ENCODE measurements around the gene PLXNA3.

PLXNA3 gene

DNA sequence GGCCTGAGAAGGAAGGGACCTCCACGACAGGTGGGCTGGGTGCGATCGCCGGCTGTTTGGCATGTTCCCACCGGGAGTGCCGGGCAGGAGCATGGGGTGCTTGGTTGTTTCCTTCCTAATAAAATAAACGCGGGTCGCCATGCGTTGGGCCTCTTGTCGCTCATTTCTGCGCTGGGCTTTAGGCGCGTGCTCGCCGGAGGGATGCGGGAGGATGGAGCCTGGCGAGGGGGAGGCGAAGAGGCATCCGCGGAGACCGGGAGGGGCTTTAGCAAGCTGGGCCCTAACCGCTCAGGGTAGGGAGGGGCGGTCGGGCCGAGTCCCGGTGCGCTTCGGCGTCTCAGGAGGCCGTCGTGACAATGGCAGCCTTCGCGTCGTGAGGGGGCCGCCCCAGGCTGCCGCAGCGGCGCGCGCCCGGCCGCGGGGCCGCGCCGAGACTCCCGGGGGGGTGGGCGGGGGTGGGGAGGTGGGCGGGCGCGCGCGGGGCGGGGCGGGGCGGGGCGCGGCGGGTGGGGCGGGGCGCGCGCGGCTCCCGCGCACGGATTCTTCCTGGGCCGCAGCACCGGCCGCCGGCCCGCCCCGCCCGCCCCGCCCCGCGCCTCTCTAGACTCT, 21.6 kb upstream of the PLXNA3 start:
- DNase-seq: no peak

DNA sequence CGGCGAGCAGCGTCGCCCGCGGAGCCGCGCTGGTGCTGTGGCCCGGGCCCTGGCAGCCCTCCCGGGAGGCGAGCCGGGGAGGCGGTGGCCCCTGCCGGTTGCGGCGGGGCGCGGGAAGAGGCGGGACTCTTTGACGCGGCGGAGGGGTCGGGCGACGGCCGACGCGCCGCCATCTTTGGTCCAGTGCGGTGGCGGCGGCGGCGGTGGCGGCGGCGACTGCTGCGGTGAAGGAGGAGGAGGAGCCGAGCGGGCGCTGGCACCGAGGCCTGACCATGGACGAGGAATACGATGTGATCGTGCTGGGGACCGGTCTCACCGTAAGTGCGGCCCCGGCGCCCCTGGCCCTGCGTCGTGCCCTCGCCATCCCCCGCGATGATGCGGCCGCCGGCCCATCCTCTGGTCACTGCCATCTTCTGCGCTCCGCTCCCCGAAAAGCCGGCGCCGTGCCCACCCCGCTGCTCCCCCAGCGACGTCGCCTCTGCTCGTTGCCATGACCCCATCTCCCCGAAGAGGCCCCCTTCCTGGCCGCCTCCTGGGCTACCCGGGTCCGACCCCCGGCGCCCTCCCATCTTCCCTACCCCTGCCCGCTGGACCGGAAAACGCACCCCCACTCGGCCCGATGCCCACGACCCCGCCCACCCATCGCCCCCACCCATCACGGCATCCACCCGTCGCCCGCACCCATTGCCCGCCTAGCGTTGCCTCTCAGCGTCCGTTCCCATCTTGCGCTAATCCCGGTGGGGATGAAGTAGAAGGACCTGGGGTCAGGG, 20.9 kb upstream of the PLXNA3 start, which contains the start of gene GDI1:
TSS of gene GDI1 (plus strand) at position 172 of the 770 bp plus-strand sequence. CDS start at position 273, 101 bp downstream.
- DNase-seq: no peak

DNA sequence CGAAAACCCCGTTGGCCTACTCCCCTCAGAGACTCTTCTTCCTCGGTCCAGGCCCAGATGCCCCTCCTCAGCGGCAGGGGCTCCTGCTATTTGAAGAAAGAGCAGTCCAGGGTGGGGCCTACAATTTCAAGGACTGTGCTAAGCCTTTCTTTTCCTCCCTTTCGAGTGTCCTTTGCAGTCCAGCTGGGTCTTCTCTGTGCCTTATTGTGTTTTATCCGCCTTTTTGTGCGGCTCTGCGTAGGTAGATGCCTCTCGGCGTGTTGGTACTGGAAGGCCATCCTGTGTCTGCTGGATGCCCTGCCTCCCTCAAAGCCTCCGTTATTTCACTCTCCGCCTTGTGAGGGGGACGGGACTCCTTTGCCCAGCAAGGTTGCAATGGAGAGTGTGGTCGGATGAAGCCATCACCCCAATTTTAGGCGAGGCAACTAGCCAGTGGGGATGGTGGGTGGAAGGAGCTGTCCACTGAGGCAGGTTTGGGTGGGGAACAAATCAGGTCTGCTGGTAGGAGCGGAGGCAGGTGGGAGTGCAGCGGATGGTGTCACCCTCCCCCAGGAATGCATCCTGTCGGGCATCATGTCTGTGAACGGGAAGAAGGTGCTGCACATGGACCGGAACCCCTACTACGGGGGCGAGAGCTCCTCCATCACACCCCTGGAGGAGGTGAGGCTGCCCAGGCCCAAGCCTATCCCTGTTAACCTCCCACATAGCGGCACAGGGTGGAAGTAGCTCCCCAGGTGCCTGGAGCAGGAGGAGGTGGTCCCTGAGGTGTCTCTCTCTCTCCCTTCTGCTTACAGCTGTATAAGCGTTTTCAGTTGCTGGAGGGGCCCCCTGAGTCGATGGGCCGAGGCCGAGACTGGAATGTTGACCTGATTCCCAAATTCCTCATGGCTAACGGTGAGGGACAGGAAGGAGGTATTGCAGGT, 19.8 kb upstream of the PLXNA3 start:
- no peak for DNase-seq

DNA sequence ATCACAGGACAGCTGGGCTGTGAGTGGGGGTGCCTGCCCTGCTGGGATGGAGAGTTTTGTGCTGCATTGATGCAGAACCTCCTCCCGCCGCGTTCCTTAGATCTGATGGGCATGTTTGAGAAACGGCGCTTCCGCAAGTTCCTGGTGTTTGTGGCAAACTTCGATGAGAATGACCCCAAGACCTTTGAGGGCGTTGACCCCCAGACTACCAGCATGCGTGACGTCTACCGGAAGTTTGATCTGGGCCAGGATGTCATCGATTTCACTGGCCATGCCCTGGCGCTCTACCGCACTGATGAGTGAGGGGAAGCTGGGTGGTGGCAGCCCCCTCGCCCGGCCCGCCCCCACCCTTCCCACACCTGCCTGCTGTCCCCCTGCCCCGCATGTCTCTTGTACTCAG, 18.2 kb upstream of the PLXNA3 start:
- no peak for DNase-seq

DNA sequence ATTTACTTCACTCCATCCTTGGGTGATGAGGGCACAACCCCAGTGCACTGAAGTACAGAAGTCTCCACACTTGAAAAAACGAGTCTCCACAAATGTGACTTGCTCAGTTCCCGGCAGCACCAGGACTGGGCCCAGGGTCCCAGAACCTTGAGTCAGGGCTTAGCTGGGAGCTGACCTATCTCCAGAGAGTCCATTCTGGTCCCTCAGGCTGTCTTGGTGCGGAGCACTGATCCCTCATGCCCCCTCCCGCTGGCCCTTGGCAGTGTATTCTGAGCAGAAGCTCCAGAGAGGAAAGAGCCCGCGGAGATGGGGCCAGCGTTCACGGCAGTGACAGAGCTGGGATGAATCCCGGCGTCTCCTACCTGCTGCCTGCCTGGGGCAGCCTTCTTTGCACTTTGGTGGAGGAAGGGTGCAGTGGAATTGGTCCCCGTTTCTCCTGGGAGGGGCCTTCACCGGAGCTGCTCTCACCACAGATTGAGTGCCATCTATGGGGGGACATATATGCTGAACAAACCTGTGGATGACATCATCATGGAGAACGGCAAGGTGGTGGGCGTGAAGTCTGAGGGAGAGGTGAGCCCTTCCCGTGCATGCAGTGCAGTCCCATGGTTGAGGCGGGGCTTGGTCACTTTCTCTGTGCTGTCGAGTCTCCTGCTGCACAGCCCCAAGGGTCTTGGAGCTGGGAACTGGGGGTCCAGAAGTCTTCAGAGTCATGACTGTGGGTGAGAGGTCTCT, 17.3 kb upstream of the PLXNA3 start:
- no peak for DNase-seq

DNA sequence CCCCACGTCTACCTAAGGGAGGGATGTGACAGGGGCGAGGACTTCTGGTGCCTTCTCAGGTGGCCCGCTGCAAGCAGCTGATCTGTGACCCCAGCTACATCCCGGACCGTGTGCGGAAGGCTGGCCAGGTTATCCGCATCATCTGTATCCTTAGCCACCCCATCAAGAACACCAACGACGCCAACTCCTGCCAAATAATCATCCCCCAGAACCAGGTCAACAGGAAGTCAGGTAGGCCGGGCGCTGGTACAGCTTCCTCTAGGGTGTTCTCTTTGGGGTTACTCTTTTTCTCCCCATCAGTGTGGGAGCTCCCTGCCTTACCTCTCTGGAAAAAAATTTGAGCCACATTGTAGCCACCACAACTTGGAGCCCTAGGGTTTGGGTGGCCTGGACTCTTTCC, 16.5 kb upstream of the PLXNA3 start:
- no peak for DNase-seq

DNA sequence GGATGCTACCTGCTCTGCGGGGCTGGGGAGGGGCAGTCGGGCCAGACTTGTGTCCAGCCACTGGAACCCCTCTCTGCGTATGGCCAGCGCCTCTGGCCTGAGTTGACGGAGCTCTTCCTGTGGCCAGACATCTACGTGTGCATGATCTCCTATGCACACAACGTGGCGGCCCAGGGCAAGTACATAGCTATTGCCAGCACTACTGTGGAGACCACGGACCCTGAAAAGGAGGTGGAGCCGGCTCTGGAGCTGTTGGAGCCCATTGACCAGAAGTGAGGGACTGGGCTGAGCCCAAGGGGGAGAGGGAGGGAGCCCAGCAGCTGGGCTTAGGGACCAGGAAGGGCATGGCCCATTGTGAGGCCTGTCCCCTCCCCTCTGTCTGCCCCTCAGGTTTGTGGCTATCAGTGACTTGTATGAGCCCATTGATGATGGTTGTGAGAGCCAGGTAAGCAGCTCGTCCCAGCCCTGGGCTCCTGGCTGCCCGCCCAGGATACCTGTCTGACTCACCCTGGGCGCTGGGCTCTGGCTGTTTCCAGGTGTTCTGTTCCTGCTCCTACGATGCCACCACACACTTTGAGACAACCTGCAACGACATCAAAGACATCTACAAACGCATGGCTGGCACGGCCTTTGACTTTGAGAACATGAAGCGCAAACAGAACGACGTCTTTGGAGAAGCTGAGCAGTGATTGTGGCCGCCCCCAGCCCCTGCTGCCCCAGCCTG, 15.9 kb upstream of the PLXNA3 start:
- no peak for DNase-seq

DNA sequence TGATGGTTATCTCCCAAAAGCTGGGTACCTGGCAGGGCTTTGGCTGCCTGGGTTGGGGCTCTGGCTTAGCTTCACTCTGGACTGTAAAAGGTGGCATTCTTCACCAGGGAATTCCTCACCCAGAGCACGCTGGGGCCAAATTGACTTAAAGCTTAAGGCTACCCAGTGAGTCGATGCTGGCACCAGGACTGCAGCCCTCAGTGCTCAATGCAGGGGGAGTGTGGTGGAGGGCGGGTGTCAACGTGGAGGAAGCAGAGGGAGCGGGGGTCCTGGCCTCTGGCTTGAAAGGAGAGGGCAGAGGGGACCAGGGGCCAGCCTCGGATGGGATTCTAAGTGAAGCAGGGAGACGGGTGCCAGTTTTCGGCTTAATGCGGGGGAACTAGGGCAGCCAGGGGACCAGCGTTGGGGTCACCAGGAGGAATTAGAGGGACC, 14.6 kb upstream of the PLXNA3 start:
- DNase-seq: no peak

DNA sequence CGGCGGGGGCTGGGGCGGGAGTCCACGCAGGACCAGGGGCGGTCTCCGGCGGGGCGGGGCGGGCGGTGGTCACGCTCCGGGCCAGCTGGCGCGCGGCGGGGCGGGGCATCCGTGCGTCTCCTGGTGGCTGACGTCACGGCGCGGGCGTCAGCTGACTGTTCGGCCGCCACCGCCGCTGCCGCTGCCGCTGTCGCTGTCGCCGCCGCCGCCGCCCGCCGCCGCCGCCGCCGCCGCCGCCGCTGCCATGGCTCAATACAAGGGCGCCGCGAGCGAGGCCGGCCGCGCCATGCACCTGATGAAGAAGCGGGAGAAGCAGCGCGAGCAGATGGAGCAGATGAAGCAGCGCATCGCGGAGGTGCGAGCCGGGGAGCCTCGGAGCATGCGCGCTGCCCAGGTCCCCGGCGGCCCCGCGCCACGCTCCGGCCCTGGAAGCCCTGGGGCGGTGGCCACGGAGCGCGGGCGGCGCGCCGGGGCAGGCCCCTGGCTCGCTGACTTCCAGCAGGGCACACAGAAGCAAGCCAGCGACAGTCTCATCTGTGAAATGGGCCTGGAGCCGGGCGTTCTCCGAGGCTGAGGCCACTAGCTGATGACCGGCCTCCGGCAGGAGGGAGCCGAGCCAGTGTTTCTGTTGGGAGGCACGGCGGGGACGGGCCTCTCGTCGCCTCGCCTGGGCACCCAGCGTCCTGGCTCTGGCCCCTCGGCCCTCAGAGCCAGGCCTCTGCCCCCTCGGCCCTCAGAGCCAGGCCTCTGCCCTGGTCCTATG, 13.9 kb upstream of the PLXNA3 start, which contains the start of gene FAM50A:
TSS of gene FAM50A (plus strand) at position 150 of the 763 bp plus-strand sequence. CDS start at position 245, 95 bp downstream.
- DNase-seq: no peak

DNA sequence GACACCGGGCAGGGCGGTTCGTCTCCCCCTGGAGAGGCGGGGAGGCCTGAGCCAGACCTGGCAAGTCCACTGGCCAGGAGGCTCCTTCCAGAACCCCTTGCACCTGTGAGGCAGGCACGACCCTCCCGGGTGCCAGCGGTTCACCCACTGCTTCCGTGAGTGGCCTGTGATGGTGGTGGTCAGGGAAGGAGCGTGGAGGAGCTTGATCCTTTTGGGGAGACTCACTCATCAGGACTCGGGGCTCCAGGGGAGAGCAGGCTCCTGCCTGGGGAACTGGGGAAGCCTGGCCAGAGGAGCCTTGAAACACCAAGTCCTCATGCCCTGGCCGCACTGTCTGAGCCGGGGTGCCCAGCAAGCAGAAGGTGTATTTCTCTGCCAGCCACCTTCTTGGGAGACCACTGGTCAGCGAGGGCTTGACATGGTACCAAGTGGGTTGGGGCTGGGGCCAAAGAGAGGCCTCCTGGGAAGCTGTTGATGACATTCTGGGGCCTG, 13.3 kb upstream of the PLXNA3 start:
- no peak for DNase-seq

DNA sequence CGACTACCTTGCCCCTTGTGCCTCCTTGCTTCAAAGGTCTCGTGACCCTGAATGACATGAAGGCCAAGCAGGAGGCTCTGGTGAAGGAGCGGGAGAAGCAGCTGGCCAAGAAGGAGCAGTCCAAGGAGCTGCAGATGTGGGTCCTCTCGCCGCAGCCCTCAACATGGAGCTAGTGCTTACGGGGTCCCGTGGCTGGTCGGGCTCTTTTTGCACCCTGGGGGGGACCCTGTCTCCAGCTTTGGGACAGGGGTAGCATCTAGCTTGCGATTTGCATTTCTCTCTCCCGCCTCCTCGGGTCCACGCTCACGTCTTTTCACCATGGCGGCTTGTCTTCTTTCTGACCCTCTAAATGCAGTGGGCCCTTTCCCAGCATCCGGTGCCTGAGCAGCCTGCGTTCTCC, 12.3 kb upstream of the PLXNA3 start:
- no peak for DNase-seq

DNA sequence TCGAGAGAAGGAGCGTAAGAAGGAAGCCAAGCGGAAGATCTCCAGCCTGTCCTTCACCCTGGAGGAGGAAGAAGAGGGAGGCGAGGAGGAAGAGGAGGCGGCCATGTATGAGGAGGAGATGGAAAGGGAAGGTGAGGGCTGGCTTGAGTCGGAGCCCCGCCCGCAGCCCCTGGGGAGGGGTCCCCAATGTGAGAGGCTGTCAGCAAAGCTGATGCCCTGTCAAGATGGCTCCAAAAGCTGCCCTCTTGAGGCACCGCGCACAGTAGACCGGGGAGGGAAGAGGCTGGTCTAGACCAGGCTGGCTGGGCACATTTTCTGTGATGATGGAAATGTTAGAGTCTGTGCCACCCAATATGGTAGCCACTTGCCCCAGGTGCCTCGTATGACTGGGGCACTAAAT, 11.7 kb upstream of the PLXNA3 start:
- DNase-seq: no peak

DNA sequence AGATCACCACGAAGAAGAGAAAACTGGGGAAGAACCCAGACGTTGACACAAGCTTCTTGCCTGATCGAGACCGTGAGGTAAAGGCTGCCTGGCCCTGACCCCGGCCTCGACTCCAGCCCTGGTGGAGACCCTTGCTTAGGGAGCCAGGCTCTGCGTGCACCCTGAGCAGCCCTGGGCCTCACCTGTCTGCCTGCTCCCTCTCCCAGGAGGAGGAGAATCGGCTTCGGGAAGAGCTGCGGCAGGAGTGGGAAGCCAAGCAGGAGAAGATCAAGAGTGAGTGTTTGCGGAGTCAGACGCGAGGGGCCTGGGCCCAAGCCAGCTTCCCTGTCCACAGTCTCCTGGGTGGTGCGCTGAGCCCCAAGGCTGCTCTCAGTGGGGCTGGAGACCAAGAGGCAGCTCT, 9.6 kb upstream of the PLXNA3 start:
- no peak for DNase-seq

DNA sequence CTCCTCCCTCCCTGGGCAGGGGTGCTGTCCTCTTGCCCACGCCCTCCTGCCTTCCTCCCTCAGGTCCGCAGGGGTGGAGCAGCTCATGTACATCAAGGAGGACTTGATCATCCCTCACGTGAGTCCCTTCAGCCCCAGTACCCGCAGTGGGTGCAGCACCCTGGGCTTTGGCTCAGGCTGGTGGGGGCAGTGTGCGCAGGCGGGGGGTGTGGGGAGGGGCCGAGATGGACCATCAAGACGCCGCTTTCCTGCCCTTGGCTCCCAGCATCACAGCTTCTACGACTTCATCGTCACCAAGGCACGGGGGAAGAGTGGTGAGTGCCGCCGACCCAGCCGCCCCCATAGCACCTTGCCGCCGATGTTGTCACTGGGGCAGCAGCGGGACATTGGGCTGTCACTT, 8.5 kb upstream of the PLXNA3 start:
- DNase-seq: no peak

DNA sequence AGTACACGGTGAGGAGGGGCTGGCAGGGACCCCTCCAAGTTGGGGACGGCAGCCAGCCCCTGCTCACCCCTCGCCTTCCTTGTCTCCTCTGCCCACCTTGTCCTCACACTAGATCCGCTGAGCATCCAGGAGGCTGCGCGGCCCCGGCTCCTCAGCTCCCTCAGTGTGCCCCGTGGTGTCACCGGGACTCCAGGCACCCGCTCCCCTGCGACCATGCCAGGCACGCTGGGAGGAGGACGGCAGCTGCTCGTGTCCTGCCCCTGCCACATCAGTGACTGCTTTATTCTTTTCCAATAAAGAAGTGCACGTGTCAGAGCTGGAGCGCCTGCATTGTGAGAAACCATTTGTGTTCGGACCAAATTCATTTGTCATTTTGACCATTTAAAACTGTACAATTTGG, 7.8 kb upstream of the PLXNA3 start:
- no peak for DNase-seq

DNA sequence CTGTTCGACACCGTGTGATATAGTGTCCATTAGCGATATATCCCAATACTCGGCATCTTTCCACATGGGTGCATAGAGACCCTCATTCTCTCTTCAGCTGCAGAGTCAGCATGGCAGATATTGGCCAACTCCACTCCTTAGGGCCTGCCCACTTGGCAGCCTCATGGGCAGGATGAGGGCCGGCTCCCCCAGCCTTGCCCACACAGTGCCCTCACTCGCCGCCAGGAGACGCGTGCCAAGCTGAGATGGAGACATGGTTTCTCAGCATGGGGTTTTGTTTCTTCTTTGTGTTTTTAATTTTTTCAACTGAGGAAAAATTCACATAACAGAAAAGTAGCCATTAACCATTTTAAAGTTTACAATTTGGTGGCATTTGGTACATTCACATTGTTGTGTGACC, 5.3 kb upstream of the PLXNA3 start:
- DNase-seq: no peak

DNA sequence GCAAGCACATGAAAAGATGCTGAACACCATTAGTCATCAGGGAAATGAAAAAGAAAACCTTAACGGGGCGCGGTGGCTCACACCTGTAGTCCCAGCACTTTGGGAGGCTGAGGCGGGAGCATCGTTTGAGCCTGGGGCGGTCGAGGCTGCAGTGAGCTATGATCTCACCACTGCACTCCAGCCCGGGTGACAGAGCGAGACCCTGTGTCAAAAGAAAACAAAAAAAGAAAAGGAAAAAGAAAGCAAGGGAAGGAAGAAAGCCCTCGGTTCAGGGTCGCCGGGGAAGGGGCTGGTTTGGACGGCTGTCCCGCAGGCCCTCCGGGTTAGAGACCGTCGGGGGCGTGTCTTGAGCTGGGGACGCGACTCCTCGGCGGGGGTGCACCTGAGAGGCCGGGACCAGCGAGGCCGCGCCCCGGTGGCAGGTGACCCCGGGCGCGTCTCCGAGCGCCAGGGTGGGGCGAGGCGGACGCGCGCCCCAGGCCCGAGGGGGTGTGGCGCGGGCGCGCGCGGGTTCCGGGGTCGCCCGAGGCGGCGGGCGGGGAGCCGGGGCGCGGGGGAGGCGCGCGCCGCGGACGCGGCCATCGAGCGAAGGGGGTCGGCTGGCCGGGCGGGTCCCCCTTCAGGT, 478 bp upstream of the PLXNA3 start:
- no peak for DNase-seq

DNA sequence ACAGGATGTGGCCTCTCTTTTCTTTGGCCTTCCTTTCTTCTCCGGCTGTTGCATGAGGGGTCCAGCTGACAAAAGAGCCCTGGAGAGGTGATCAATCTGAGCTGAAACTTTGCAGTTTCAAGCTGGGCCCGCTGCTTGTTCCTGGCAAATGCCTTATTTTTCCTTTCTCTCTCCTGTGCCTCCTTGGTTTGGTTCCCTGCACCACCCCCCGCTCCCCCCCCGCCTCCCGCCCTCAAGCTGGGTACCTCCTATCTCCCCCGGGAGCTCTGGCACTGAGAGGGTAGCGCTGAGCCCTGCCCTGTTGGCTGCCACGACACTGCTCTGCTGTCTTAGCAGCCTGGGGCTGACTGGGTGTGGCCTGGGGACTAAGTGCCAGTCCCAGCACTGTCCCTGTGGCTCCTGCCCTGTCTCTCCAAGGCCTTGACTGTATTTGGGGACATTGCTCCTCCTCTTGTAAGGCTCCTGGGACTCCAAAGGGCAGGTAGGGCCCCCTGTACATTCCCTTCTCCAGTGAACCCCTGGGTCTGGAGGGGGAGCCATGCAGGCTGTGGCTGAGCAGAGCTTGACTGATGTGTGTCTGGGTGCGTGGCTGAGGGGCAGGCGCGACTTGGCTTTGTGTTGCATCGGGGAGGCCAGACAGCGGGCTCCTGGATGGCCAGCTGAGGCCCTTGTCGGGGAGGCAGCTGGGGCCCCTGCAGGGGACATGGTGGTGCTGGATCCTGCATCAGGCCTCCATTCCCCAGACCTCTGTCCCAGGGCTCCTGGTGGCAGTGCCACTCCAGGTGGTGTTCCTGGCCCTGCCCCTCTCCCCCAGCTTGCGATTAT, 1.1 kb downstream of the PLXNA3 start:
- DNase-seq: no peak

DNA sequence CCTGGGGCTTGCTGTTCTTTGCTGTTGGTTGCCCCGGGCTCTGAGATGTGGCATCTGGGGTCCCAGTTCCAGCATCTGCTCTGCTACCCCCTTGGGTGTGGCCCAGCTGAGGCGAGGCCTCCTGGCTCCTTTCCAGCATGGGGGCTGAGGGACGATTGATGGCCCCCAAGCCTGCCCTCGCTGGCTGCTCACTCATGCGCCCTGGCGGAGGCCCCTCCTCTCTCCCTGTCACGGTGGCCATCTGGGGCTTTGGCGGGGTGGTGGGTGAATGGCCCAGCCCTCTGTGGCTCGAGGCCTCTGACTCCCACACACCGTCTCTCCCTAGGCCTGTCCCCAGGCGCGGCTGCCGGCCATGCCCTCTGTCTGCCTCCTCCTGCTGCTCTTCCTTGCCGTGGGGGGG, 1.8 kb downstream of the PLXNA3 start:
- DNase-seq: no peak

DNA sequence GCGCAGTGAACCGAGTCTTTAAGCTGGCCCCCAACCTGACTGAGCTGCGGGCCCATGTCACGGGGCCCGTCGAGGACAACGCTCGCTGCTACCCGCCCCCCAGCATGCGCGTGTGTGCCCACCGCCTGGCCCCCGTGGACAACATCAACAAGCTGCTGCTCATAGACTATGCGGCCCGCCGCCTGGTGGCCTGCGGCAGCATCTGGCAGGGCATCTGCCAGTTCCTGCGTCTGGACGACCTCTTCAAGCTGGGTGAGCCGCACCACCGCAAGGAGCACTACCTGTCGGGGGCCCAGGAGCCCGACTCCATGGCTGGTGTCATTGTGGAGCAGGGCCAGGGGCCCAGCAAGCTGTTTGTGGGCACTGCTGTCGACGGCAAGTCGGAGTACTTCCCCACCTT, 2.2 kb downstream of the PLXNA3 start:
- no peak for DNase-seq
